Stimulated activated CD4-positive, alpha-beta T cell treated with anti-CD3 and anti-CD28 coated beads, Interleukin-15, amount 100 ng/mL, for 24 hours (primary cell): ENCODE results near the gene GPR6.

Experiments
- DNase-seq: peaks from one replicate; pipeline ENCODE4 v3.0.0-alpha.2; 2020

The GPR6 gene

GRCh38 chr6:110002676-110003075, 24.6 kb downstream of the GPR6 start:
- no peak for DNase-seq

GRCh38 chr6:110013386-110013785, 35.3 kb downstream of the GPR6 start:
- no peak for DNase-seq

GRCh38 chr6:110015206-110015605, 37.1 kb downstream of the GPR6 start:
- DNase-seq: no peak

- no peak for DNase-seq
These were observed 39.2 kb downstream of the GPR6 start for GRCh38 chr6:110017306-110017705.

GRCh38 chr6:110017946-110018345, 39.8 kb downstream of the GPR6 start:
- no peak for DNase-seq

GRCh38 chr6:110018486-110018885, 40.4 kb downstream of the GPR6 start:
- DNase-seq: no peak

- no peak for DNase-seq
These were observed 42.8 kb downstream of the GPR6 start for GRCh38 chr6:110020888-110021287.

- no peak for DNase-seq
These were observed 51.0 kb downstream of the GPR6 start for GRCh38 chr6:110029144-110029543.
